Measurements from ENCODE around the gene ATP11A.

The ATP11A gene

DNA sequence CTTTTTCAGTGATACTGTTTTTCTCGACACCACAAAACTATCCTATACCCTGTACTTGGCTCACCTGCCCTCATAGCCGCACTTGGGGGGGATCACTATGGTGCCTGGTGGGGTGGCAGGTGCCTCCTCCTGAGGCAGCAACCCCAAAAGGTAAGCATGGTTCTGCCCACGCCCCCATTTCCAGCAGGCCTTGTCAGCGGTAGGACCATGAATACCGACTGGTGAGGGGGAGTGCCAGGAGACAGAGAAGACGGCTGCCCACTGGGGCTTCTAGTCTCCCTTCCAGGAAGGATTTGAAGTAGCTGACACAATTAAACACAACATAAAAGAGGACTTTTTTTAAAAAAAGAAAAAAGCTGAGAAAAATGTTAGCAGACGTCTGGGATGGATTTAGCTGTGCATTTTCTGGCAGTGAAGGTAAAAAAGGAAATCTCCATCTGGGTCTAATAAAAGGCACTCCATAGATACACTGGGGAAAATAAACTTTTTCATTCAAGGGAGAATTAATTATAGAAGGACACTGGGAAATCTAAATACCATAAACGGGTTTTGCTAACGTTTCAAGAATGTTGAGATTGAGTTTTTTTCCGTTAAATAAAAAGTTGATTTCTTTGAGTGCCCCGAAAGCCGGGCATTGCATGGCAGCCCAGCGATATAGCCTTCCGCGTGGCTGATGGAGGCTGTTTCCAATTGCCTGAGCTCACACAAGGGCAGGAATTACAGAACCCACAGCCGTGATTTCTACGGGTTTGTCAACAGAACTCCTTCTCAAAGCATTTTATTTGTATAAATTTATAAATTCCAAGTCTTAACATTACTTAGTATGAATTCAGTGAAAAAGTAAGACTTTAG is 45.1 kb downstream of the ATP11A start:
- no peak overlapping the region for H3K9ac ChIP-seq (ENCODE audit: insufficient read length)
- peak; percentile 52 for DNase-seq (ENCODE audit: low read depth, low spot score)
- no peaks in the 10 kb centered on the region for H3K36me3 ChIP-seq (ENCODE audit: insufficient read depth, low read length)
- peak overlapping the region; percentile 70 for H3K4me3 ChIP-seq
- H3K9me3 ChIP-seq (ENCODE audit: low read depth, low read length): no peaks in the 10 kb centered on the region
- peak overlapping the region; percentile 91 for H3K27ac ChIP-seq
- TF ChIP-seq FOXP2 (optimal IDR thresholded peaks at IDR 0.05; ENCODE audit: control extremely low read depth, extremely low read length, insufficient read depth) (no peak), EZH2 (IDR thresholded peaks at IDR 0.05) (no peak), POLR2AphosphoS5 (IDR thresholded peaks at IDR 0.05; ENCODE audit: borderline replicate concordance, low read depth, low read length) (no peak; the same call in 1 of the 2 replicates)

DNA sequence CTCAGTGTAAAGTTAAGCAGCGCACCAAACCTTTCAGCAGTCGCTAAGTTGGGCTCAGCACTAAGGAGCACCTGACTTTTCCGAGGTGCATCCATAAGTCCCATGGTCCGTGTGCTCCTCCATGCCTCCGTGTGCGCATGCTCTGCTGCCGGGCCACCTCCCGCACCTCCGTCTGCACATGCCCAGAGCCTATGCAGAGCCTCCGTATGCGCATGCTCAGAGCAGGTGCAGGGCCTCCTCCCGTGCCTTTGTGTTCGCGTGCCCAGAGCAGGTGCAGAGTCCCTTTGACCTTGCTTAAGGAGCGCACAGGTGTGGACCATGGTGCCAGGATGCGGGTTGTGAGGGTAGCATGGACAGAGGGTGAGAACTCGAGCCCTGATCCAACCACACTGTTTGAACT is 46.0 kb downstream of the ATP11A start:
- Histone ChIP-seq H3K9me3 (ENCODE audit: low read depth, low read length) (no peaks in the 10 kb centered on the region), H3K36me3 (ENCODE audit: insufficient read depth, low read length) (no peaks in the 10 kb centered on the region), H3K27ac (no peak overlapping the region), H3K9ac (ENCODE audit: insufficient read length) (no peak overlapping the region), H3K4me3 (no peak overlapping the region)
- no peak for TF ChIP-seq FOXP2 (optimal IDR thresholded peaks at IDR 0.05; ENCODE audit: control extremely low read depth, extremely low read length, insufficient read depth)
- no peak for TF ChIP-seq POLR2AphosphoS5 (IDR thresholded peaks at IDR 0.05; ENCODE audit: borderline replicate concordance, low read depth, low read length)
- TF ChIP-seq EZH2 (IDR thresholded peaks at IDR 0.05): no peak
- no peak for DNase-seq (ENCODE audit: low read depth, low spot score)

DNA sequence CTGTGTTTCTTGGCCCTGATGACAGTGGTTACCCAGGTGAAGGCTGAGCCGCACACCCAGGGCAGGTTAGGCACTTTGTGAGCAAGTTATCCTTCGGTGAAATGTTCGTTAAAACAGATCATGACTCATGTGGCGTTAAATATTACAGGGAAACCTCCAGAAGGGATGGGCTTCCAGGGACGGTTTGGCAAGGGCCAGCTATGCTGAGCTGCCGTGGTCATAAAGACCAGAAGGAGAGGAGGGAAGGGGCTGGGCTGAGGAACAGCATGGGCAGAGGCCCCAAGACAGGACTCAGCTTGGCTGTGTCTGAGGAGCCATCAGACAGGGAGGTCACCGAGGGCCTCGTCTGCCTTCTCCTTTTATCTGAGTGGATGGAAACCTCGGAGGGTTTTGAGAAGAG is 47.5 kb downstream of the ATP11A start:
- Histone ChIP-seq H3K27ac (no peak overlapping the region), H3K4me3 (no peak overlapping the region), H3K9ac (ENCODE audit: insufficient read length) (no peak overlapping the region), H3K9me3 (ENCODE audit: low read depth, low read length) (no peaks in the 10 kb centered on the region), H3K36me3 (ENCODE audit: insufficient read depth, low read length) (no peaks in the 10 kb centered on the region)
- no peak for TF ChIP-seq POLR2AphosphoS5 (IDR thresholded peaks at IDR 0.05; ENCODE audit: borderline replicate concordance, low read depth, low read length)
- no peak for TF ChIP-seq EZH2 (IDR thresholded peaks at IDR 0.05)
- no peak for TF ChIP-seq FOXP2 (optimal IDR thresholded peaks at IDR 0.05; ENCODE audit: control extremely low read depth, extremely low read length, insufficient read depth)
- no peak for DNase-seq (ENCODE audit: low read depth, low spot score)

DNA sequence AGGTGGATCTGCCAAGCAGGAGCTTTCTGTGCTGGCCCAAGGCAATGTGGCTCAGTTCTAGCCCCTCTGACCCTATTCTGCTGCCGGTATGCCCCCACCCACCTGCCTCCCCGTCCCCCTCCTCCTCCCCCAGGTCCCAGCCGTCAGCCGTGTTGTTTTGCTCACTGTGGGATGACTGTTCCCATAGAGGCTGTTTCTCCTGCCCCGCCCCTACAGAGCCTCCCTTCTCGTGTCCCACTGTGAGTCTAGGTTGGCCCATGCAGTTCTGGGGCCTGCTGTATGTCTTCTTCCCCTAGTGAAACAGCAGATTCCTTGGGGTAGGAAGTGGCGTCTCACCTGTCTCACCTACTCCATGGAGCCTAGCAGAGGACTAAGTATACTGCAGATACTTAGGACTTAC is 48.8 kb downstream of the ATP11A start:
- Histone ChIP-seq H3K27ac (no peak overlapping the region), H3K9me3 (ENCODE audit: low read depth, low read length) (no peaks in the 10 kb centered on the region), H3K4me3 (no peak overlapping the region), H3K36me3 (ENCODE audit: insufficient read depth, low read length) (no peaks in the 10 kb centered on the region), H3K9ac (ENCODE audit: insufficient read length) (no peak overlapping the region)
- TF ChIP-seq POLR2AphosphoS5 (IDR thresholded peaks at IDR 0.05; ENCODE audit: borderline replicate concordance, low read depth, low read length): no peak
- TF ChIP-seq FOXP2 (optimal IDR thresholded peaks at IDR 0.05; ENCODE audit: control extremely low read depth, extremely low read length, insufficient read depth): no peak
- no peak for TF ChIP-seq EZH2 (IDR thresholded peaks at IDR 0.05)
- DNase-seq (ENCODE audit: low read depth, low spot score): no peak

DNA sequence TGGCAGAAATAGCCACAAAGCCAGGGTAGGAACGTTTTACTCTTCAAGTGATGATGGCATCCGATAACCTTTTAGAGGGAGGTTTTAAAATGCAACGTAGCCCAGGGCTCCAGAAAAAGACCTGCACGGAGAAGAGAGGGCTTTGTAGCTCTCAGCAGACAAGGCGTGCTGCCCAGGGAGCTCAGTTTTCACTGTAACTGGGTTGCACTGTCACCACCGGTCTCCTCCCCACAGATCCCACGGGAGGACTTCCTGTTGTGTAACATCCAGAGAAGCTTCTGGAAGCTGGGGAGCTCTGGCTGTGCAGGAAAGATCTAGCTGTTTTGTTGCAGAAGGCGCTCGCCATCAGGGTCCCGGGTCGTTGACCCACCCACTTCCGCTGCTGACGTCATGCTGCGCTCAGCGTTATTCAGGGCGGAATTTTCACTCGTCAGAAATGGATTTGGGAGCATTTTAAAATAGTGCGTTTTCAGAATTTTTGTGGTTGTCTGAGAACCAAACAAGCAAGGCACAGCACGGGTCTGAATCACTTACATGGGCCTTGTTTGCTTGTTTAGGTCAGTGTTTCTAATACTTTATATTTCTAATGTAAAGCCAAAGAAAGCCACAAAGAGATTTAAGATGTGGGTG is 50.8 kb downstream of the ATP11A start:
- H3K36me3 ChIP-seq (ENCODE audit: insufficient read depth, low read length): no peaks in the 10 kb centered on the region
- peak; percentile 74 for DNase-seq (ENCODE audit: low read depth, low spot score)
- H3K4me3 ChIP-seq: peak overlapping the region; percentile 63
- peak overlapping the region; percentile 71 for H3K9ac ChIP-seq (ENCODE audit: insufficient read length)
- TF ChIP-seq FOXP2 (optimal IDR thresholded peaks at IDR 0.05; ENCODE audit: control extremely low read depth, extremely low read length, insufficient read depth) (no peak), POLR2AphosphoS5 (IDR thresholded peaks at IDR 0.05; ENCODE audit: borderline replicate concordance, low read depth, low read length) (peak; percentile 70)
- no peaks in the 10 kb centered on the region for H3K9me3 ChIP-seq (ENCODE audit: low read depth, low read length)
- H3K27ac ChIP-seq: peak overlapping the region; percentile 95

DNA sequence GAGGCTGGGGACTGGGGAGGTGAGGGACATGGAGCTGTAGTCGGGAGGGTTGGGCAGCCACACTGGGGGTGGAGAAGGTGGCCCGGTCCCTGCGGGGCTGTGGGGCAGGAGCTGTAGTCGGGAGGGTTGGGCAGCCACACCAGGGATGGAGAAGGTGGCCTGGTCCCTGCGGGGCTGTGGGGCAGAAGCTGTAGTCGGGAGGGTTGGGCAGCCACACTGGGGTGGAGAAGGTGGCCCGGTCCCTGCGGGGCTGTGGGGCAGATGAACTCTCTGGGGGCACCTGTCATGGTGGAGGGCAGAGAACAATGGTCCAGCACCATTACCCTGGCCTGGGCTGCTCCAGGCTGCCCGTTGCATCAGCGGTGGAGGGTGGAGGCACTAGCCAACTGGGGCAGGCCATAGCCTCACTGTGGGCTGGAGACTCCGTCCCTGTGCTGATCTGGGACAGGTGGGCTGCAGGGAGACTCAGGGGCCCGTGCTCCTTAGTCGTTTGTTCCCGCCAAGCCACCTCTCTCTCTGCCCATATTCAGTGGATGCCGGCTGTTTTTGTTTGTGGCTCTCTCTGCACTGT is 51.4 kb downstream of the ATP11A start:
- peak overlapping the region; percentile 63 for H3K4me3 ChIP-seq
- no peak for TF ChIP-seq POLR2AphosphoS5 (IDR thresholded peaks at IDR 0.05; ENCODE audit: borderline replicate concordance, low read depth, low read length)
- no peak for TF ChIP-seq EZH2 (IDR thresholded peaks at IDR 0.05)
- TF ChIP-seq FOXP2 (optimal IDR thresholded peaks at IDR 0.05; ENCODE audit: control extremely low read depth, extremely low read length, insufficient read depth): no peak
- peak overlapping the region; percentile 95 for H3K27ac ChIP-seq
- no peaks in the 10 kb centered on the region for H3K9me3 ChIP-seq (ENCODE audit: low read depth, low read length)
- DNase-seq (ENCODE audit: low read depth, low spot score): no peak
- H3K36me3 ChIP-seq (ENCODE audit: insufficient read depth, low read length): no peaks in the 10 kb centered on the region
- H3K9ac ChIP-seq (ENCODE audit: insufficient read length): peak overlapping the region; percentile 71

DNA sequence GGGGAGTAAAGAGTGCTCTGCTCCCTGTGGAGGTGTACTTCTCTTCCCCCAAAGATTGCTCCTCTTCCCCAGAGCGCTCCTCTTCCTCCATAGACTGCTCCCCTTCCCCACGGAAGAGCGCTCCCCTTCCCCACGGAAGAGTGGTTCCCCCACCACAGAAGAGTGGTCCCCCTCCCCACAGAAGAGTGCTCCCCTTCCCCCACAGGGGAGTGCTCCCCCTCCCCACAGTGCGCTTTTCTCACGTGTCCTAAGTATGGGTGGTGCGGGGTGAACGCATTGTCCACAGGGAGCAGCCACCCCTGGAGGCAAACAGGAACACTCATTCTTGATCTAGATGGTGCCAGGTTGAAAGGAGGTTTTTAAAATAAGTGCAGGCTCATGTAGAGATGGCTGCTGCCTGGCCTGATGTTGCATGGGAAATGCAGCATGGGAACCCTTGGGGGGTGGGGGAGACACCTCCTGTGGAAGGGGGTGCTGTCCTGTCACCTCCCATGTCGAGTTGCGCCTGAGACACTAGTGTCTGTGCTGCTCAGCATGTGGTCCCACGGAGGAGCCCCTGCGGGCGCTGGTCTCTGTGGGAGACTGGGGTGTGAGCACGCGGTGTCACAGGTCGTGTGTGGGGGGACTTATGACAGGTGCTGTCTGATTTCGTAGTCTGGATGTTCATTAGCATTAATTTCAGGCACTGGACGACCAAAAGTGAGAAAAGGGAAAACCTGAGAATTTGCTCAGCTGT is 52.2 kb downstream of the ATP11A start:
- no peak overlapping the region for H3K4me3 ChIP-seq
- H3K36me3 ChIP-seq (ENCODE audit: insufficient read depth, low read length): no peaks in the 10 kb centered on the region
- no peak for TF ChIP-seq FOXP2 (optimal IDR thresholded peaks at IDR 0.05; ENCODE audit: control extremely low read depth, extremely low read length, insufficient read depth)
- TF ChIP-seq EZH2 (IDR thresholded peaks at IDR 0.05): no peak
- no peak for TF ChIP-seq POLR2AphosphoS5 (IDR thresholded peaks at IDR 0.05; ENCODE audit: borderline replicate concordance, low read depth, low read length)
- no peaks in the 10 kb centered on the region for H3K9me3 ChIP-seq (ENCODE audit: low read depth, low read length)
- 0 out of 2 replicates have a peak overlapping the region, but pooled peaks have one; percentile 95 for H3K27ac ChIP-seq
- H3K9ac ChIP-seq (ENCODE audit: insufficient read length): no peak overlapping the region
- DNase-seq (ENCODE audit: low read depth, low spot score): no peak

DNA sequence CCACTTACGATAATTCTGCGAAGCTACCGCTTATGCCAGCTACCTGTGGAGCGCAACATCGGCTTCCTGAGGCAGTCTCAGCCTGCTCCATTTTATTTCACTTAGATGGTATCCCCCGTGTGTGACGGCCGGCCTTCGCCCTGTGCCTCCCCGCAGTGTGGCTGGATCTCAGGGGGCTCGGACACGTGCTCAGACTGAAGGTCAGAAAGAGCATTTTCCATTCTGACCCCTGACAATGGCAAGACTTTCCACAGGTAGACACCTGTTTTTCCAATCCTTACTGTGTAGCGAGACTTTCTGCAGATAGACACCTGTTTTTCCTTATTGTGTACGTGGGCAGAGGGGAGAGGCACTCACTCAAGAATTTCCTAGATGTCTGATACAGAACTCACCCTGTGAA is 52.7 kb downstream of the ATP11A start:
- H3K9me3 ChIP-seq (ENCODE audit: low read depth, low read length): no peaks in the 10 kb centered on the region
- H3K27ac ChIP-seq: no peak overlapping the region
- no peak overlapping the region for H3K9ac ChIP-seq (ENCODE audit: insufficient read length)
- no peak for DNase-seq (ENCODE audit: low read depth, low spot score)
- TF ChIP-seq FOXP2 (optimal IDR thresholded peaks at IDR 0.05; ENCODE audit: control extremely low read depth, extremely low read length, insufficient read depth): no peak
- no peak for TF ChIP-seq POLR2AphosphoS5 (IDR thresholded peaks at IDR 0.05; ENCODE audit: borderline replicate concordance, low read depth, low read length)
- no peak for TF ChIP-seq EZH2 (IDR thresholded peaks at IDR 0.05)
- H3K4me3 ChIP-seq: no peak overlapping the region
- H3K36me3 ChIP-seq (ENCODE audit: insufficient read depth, low read length): no peaks in the 10 kb centered on the region
